Measurements from ENCODE around the gene VASH2. TPM values are rescaled to one million over a fixed set of nuclear protein-coding genes. Genes with fewer than 3 reads are reported as not detected.

Gene VASH2
- total RNA-seq, 1 donor from 2014 or later = not detected

DNA sequence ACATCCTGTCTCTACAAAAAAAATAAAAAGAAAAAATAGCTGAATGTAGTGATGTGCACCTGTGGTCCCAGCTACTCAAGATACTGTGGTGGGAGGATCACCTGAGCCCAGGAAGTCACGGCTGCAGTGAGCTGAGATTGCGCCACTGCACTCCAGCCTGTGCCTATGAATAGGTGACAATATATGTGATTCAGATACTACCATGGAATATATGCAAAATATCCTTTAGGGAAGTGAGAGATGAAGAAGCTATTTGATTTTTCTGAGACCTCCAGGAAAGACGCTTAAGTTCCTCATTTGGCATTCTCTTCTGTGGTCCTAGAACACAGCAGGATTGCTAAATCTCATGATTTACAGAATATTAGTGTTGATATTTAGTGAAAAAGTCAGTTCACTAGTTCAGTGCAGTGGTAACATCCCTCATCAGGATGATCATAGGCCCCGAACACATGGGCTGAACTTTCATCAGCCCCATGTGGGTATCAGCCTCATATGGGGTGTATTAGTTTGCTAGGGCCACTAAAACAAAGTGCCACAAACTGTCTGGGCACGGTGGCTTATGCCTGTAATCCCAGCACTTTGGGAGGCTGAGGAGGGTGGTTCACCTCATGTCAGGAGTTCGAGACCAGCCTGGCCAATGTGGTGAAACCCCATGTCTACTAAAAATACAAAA lies 6.0 kb upstream of the VASH2 start:
- no peak for TF ChIP-seq CTCF (IDR thresholded peaks at IDR 0.05; ENCODE audit: insufficient read depth, low read length, severe bottlenecking)
- DNase-seq (ENCODE audit: low read depth) (no peak), FAIRE-seq (no peak)
- H3K4me3 ChIP-seq (ENCODE audit: low read depth, low read length) = no peak overlapping the region
- H3K27me3 ChIP-seq (ENCODE audit: control insufficient read depth, insufficient read depth, low read length) = peaks cover 2% of the 10 kb centered on the region
- H3K36me3 ChIP-seq (ENCODE audit: control insufficient read depth, insufficient read depth, low read length) = no peaks in the 10 kb centered on the region

GRCh38 chr1:212945056-212945455 lies 5.3 kb upstream of the VASH2 start:
- DNase-seq (ENCODE audit: low read depth) = no peak
- H3K36me3 ChIP-seq (ENCODE audit: control insufficient read depth, insufficient read depth, low read length) = no peaks in the 10 kb centered on the region
- H3K27me3 ChIP-seq (ENCODE audit: control insufficient read depth, insufficient read depth, low read length) = peaks cover 7% of the 10 kb centered on the region
- no peak for FAIRE-seq
- TF ChIP-seq CTCF (IDR thresholded peaks at IDR 0.05; ENCODE audit: insufficient read depth, low read length, severe bottlenecking) = no peak
- no peak overlapping the region for H3K4me3 ChIP-seq (ENCODE audit: low read depth, low read length)

GRCh38 chr1:212945463-212946160 lies 4.7 kb upstream of the VASH2 start:
- Histone ChIP-seq H3K36me3 (ENCODE audit: control insufficient read depth, insufficient read depth, low read length) (no peaks in the 10 kb centered on the region), H3K27me3 (ENCODE audit: control insufficient read depth, insufficient read depth, low read length) (peaks cover 8% of the 10 kb centered on the region), H3K4me3 (ENCODE audit: low read depth, low read length) (no peak overlapping the region)
- FAIRE-seq (no peak), DNase-seq (ENCODE audit: low read depth) (no peak)
- no peak for TF ChIP-seq CTCF (IDR thresholded peaks at IDR 0.05; ENCODE audit: insufficient read depth, low read length, severe bottlenecking)

- no peak for TF ChIP-seq CTCF (IDR thresholded peaks at IDR 0.05; ENCODE audit: insufficient read depth, low read length, severe bottlenecking)
- no peak for FAIRE-seq
- no peaks in the 10 kb centered on the region for H3K36me3 ChIP-seq (ENCODE audit: control insufficient read depth, insufficient read depth, low read length)
- no peak overlapping the region for H3K4me3 ChIP-seq (ENCODE audit: low read depth, low read length)
- peaks cover 17% of the 10 kb centered on the region for H3K27me3 ChIP-seq (ENCODE audit: control insufficient read depth, insufficient read depth, low read length)
- no peak for DNase-seq (ENCODE audit: low read depth)
Observed at GRCh38 chr1:212946872-212947271, 3.5 kb upstream of the VASH2 start.

DNA sequence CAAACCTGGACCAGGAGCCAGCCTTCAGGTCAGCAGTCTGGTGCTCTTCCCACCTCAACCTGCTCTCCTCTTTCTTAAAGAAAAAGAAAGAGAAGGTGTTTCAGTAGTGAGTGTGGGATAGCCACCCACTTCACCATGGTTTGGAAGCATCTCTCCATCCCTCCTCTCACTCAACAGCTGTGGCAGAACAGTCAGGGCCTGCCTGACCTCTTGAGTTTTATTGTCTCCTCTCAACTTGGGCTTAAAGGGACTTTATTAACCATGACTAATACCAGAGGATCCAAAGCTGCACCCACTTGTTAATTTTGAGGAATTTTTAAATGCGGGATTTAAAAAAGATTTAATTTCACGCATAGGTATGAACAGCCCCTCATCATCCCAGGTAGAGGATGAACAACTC lies 570 bp upstream of the VASH2 start:
- H3K4me3 ChIP-seq (ENCODE audit: low read depth, low read length) = peak overlapping the region; percentile 27
- FAIRE-seq (no peak), DNase-seq (ENCODE audit: low read depth) (no peak)
- no peaks in the 10 kb centered on the region for H3K36me3 ChIP-seq (ENCODE audit: control insufficient read depth, insufficient read depth, low read length)
- peaks cover 23% of the 10 kb centered on the region for H3K27me3 ChIP-seq (ENCODE audit: control insufficient read depth, insufficient read depth, low read length)
- TF ChIP-seq CTCF (IDR thresholded peaks at IDR 0.05; ENCODE audit: insufficient read depth, low read length, severe bottlenecking) = no peak
